Uterus (tissue), 2 donors: ENCODE measurements around the gene WDR77.

ENCODE experiments used
- CTCF ChIP-seq, 4 experiments: fragments of 200-600 bp in 2 of 4; fragments of 450-650 bp in 2 of 4; sonication (generic) in 2 of 4; IDR thresholded peaks; one replicate each; pipeline ENCODE4 v1.5.1; 2016 to 2019; ENCODE audit warnings: antibody characterized with exemption in 4 of 4, mild to moderate bottlenecking in 2 of 4, moderate library complexity in 1 of 4
- POLR2A ChIP-seq, 2 donors: fragments of 450-650 bp; IDR thresholded peaks; one replicate each; pipeline ENCODE4 v1.6.1; 2016; ENCODE audit warnings: antibody characterized with exemption in 2 of 2, mild to moderate bottlenecking in 1 of 2, moderate library complexity in 1 of 2

- TF ChIP-seq CTCF (IDR thresholded peaks at IDR 0.05) (no peak), POLR2A (IDR thresholded peaks at IDR 0.05) (no peak)
Measured at GRCh38 chr1:111496398-111496797, 47.3 kb upstream of the WDR77 start.
